Activated naive CD8-positive, alpha-beta T cell (primary cell): ENCODE results near the gene PDHA1.

ENCODE experiments used
- H3K27ac Mint-ChIP-seq: one replicate; pipeline ENCODE4 v1.8.0; 2021; ENCODE audit warnings: mixed read lengths
- H3K27me3 Mint-ChIP-seq: one replicate; pipeline ENCODE4 v1.8.0; 2021; ENCODE audit warnings: mixed read lengths
- H3K36me3 Mint-ChIP-seq: one replicate; pipeline ENCODE4 v1.8.0; 2021; ENCODE audit warnings: mixed read lengths
- H3K4me1 Mint-ChIP-seq: one replicate; pipeline ENCODE4 v1.8.0; 2021; ENCODE audit warnings: low read depth, mixed read lengths
- H3K4me3 Mint-ChIP-seq: one replicate; pipeline ENCODE4 v1.8.0; 2021; ENCODE audit warnings: mild to moderate bottlenecking, mixed read lengths
- H3K9me3 Mint-ChIP-seq: one replicate; pipeline ENCODE4 v1.8.0; 2021; ENCODE audit warnings: low read depth, mixed read lengths

The PDHA1 gene

DNA sequence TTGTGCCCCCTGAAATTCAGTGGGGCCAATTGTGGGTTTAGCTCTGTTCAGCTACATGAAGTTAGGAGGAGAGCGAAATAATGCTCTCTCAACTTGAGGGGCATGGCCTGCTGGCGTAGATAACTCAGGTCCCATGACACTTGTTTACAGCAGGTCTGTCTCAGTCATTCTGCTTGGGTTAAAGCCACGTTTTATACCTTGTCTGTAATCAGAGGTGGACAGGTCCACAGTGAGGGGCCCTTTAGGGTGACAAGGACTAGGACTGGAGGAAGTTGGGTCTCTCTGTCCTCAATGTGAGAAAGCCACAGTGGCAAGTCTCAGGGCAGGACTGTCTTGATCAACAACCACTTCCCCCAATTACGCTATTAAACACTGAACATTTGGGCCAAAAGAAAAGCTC, 49.0 kb downstream of the PDHA1 start:
- no peak overlapping the region for H3K4me3 Mint-ChIP-seq
- peaks cover 1% of the 10 kb centered on the region for H3K27me3 Mint-ChIP-seq

DNA sequence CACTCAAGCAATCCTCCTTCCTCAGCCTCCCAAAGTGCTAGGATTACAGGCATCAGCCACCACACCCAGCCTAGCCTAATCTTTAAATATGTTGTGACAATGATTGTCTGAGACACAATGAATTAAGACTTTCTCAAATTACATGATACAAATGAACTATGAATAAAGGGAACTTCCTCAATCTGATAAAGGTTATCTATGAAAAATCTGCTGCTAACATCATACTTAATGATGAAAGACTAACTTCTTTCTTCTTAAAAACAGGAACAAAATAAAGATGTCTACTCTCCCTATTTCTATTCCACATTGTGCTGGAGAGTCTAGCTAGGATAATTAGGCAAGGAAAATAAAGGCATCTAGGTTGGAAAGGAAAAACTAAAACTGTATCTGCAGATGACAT, 60.0 kb downstream of the PDHA1 start:
- Mint-ChIP-seq H3K27ac (no peak overlapping the region), H3K36me3 (no peaks in the 10 kb centered on the region), H3K4me3 (no peak overlapping the region), H3K27me3 (peaks cover 2% of the 10 kb centered on the region), H3K4me1 (no peaks in the 10 kb centered on the region), H3K9me3 (no peaks in the 10 kb centered on the region)

More for the DNA sequence above, 49.0 kb downstream of the PDHA1 start:
- Mint-ChIP-seq H3K9me3 (no peaks in the 10 kb centered on the region), H3K36me3 (no peaks in the 10 kb centered on the region), H3K27ac (no peak overlapping the region), H3K4me1 (no peaks in the 10 kb centered on the region)

DNA sequence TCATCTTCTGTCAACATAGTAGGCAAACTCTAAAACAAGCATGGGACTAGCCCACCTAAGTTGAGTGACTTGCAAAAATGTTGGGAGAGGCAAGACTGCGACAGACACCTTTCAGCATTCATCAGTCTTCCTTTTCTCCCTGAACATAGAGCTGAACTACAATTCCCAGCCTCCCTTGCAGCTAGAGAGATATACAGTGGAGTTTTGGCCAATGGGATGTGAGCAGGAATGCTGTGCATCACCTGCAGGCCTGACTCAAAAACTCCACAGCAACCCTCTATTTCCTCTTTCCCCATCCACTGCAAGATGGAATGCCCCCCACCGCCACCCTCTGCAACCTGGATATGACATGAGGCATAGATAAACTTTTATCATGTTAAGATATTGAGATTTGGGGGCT, 66.5 kb downstream of the PDHA1 start:
- H3K27ac Mint-ChIP-seq, result no peak overlapping the region
- H3K27me3 Mint-ChIP-seq, result no peaks in the 10 kb centered on the region
- no peaks in the 10 kb centered on the region for H3K4me1 Mint-ChIP-seq
- H3K4me3 Mint-ChIP-seq, result no peak overlapping the region
- H3K36me3 Mint-ChIP-seq, result no peaks in the 10 kb centered on the region
- no peaks in the 10 kb centered on the region for H3K9me3 Mint-ChIP-seq
